Measurements from ENCODE around the gene ARHGAP15.

GRCh38 chr2:143255899-143256298 is 126.7 kb downstream of the ARHGAP15 start:
- no peak for TF ChIP-seq CTCF (IDR thresholded peaks at IDR 0.05)
- no peak for TF ChIP-seq EP300 (IDR thresholded peaks at IDR 0.05)
- no peak for TF ChIP-seq POLR2A (IDR thresholded peaks at IDR 0.05)
- TF ChIP-seq POLR2AphosphoS5 (IDR thresholded peaks at IDR 0.05): no peak

Measured in gastroesophageal sphincter (tissue), 3 donors.